Kidney tubule cell (primary cell): Measurements from ENCODE around the gene SNX25.
"Not testable (repeated sequence)": the region's sequence is repeated elsewhere in the genome, so short reads cannot be mapped to it uniquely, and the experiment has no call there.

Experiments used
- DNase-seq: peaks from one replicate; pipeline ENCODE4 v3.0.0-alpha.2; 2018; ENCODE audit warnings: low spot score

Gene SNX25

DNA sequence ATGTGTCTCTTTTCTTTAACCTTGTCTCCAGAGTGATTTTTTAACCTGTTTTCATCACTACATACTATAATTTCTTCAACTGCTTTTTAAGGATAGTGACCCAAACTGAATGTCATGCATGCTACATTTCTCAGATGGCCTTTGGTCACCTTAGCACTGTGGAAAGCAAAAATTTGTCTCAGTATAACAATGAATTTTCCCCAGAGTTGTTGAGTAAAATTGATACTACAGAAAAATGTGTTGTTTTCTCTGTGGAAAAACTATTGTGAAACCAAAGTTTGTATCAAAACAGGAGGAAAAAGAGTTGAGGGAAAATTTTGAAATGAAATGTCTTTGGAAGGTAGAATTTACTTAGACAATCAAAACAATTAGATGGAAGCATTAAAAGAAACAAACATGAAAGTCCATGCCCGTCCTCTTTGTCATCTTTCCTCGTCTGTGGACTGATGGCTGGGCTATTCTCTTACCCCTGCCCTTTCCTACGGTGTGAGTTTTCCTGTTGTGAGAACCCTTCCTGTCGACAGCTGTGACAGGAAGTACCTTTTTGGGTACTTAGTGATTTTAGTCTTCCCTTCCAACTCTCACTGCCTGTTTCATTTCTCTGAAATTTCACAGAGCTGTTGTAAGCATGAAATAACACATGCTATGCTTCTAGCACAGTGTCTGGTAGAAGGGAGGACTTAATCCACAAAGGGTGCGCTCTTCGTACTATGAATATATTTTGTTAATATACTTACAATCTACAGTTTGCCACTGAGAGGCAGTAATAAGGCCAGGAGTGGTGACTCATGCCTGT is 135.5 kb downstream of the SNX25 start:
- DNase-seq = no peak

DNA sequence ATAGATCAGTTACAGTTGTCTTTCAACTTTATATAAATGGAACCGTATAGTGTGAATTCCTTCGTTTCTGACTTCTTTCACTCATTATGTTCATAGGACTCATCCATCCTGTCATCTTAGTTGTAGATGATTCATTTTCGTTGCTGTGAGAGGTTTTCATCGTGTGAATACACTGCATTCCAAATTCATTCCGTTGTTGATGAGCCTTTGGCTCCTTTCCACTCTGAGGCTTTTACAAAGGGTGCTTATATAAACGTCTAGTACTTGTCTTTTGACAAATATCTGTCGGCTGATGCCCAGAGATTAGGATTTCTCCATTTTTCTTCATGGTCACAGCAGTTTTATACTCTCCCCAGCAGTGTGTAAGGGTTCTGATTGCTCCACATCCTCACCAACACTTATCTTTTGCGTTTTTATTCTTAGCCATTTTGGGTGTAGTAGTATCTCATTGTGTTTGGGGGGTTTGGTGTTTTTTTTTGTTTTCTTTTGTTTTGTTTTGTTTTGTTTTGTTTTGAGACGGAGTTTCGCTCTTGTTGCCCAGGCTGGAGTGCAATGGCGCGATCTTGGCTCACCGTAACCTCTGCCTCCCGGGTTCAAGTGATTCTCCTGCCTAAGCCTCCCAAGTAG is 137.7 kb downstream of the SNX25 start:
- DNase-seq = no peak

DNA sequence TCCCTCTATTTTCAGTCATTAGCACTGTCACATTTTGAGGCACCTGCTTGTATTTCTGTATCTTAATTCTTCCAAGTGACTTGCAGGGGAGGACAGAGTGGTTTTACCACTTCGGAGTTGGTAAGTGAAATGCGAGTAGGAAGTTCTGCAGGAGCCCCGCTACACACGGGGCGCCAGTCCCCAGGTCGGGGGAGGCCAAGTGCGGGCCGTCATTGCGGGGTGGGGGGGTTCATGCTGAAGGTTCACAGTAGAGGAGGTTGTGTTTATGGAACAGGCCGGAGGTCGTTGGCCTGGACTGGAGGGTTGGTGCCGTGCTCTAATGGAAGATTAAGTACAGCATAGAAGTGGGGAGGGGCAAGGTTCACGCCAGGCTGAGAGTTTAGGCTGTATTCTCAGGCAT is 142.3 kb downstream of the SNX25 start:
- no peak for DNase-seq

DNA sequence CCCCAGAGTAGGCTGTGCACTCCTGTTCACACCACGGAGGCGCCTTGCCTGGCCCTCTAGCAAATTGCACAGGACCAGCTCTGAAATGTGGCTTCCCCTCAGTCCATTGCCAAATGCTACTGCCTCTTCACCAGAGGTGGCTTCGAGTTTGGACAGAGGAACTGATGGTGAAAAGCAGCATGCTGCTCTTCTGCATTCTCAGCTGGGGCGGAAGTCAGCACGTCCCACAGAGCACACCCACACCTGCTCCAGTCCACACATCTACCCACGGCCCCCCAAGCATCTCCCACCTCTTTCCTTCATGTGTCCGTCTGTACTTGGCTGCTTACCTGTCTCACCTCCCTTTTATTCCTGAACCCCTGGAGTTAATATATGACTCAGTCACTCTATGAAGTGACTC is 142.8 kb downstream of the SNX25 start:
- DNase-seq = no peak

DNA sequence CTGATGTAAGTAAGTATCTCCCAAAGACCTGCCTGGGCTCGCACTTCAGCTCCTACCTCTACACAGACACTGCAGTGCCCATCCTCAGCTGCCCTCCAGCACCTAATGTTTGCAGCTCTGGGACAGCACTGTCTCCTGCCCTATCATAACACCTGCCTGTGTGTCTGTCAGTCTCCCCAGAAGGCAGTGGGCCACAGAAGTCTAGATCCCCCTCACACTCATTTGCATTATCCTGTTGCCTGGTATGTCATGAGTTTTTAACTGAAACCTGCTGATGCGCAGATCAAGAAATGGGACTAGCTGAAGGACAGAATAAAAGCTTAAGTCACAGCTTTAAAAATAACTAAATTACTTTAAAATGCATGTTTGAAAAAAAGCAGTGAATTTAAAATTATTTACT is 143.3 kb downstream of the SNX25 start:
- no peak for DNase-seq

DNA sequence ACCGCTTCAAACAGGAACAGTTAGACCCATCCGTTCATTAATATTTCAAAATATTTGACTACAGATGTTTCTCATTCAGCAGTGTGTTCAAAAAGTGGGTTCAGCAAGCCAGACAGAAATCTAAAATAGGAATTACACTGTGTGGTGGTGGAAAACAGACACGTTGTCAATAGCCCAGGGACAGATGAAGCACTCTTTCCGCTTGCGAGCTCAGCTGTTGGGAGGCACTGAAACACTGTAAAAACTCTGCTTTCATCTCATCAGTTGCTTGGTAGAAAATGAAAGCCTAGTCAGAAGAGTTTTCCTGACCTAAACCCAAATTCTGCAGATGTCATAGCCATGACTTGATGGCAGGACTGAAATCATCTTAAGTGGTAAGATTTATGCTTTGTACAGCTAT is 147.8 kb downstream of the SNX25 start:
- no peak for DNase-seq

DNA sequence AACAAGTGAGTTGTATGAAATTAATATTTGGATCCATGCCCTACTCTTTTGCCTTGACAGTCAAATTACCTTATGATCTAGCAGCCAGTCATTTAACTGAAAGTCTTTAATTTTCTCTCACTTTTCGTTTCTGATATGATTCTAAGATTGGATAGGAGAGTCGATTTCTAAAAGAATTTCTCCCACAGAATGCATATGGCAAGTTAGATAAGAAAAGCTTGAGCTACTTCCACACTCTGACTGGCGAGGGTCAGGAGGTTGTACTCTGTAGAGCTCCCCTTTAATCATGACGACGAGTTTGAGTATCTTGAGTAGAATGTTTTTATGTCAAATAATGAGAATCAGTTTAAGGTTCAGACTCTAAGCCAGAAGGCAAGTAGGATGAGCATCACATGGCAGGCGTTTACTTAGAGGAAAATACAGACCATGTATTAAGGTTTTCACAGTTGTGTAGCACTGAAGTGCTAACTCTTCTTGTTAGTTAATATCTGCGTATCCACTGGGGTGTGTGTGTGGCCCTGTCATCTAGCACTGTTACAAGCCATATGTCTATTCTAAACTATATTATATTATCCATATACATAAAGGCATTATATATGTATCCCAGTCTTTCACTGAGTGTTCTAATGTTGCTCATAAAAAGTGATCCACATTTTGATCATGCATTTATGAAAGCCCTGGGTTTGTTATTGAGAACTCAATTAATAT is 148.5 kb downstream of the SNX25 start:
- DNase-seq = no peak

DNA sequence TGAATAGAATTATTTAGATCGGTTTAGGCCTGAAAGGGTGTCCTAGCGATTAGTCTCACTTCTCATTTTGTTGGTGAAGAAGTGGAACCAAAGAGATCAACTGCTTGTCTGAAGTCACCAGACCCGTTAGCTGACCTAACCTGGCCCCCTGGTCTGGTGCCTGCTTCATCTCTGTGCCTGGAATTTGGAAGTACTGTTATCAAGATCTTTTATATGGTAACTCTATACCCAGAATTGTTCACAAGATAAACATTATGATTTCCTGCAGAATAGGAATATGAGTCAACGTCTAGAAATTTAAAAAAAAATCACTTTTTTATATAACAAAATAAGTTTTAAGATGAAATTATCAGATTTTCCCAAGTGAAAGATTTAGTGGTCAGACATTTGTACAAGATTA is 149.1 kb downstream of the SNX25 start:
- peak; percentile 2 for DNase-seq

DNA sequence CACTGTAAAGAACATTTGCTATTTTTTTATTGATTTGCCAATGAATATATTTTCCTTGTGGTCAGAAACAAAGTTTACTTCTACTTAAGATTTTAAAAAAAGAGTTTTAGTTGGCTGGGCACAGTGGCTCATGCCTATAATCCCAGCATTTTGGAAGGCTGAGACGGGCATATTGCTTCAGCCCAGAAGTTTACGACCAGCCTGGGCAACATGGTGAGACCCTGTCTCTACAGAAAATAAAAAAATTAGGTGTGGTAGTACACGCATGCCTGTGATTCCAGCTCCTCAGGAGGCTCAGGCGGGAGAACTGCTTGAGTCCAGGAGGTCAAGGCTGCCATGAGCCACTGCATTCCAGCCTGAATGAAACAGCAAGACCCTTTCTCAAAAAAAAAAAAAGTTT is 149.6 kb downstream of the SNX25 start:
- no peak for DNase-seq

DNA sequence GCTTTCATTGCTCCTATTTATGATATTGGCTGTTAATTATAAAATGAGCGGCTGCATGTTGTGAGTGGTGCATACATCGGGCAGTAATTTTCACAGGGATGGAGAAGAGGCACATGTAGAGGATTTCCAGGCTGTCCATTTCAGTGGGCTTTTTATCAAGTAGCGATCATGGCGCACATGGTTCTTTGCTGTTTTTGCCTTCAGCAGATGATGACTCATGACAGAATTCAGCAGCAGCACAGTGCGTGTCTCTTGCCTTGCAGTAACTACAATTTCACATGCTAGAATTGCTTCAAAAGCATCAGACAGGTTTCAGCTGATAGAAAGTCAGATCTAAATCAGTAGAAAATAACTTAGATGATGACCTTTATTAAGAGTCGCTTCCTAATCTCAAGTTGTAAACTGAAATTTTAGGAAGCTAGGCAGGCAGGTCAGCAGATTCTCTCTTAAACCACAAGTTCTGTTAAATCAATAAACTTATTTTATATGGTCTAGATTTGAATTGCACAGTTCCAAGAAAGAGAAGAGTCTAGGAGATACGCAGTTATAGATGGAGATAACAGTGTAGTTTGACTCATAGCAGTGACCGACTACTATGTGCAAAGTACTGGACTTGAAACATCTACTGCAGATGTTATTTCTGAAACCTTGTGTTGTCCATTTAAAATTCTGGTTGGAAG is 150.5 kb downstream of the SNX25 start:
- no peak for DNase-seq

DNA sequence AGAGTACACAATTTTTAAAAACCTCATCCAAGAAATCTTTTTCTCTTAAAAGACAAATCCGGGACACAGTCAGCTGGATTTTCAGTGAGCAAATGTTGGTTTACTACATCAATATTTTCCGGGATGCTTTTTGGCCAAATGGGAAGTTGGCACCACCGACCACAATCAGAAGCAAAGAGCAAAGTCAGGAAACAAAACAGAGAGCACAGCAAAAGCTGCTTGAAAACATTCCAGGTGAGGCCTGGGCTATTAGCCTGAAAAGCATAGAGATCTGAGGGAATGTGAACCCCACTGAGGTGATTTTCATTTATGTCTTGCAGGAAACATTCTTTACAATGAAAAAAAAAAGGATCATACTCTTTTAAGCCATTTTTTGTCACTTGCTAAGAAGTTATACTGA is 152.5 kb downstream of the SNX25 start:
- no peak for DNase-seq

DNA sequence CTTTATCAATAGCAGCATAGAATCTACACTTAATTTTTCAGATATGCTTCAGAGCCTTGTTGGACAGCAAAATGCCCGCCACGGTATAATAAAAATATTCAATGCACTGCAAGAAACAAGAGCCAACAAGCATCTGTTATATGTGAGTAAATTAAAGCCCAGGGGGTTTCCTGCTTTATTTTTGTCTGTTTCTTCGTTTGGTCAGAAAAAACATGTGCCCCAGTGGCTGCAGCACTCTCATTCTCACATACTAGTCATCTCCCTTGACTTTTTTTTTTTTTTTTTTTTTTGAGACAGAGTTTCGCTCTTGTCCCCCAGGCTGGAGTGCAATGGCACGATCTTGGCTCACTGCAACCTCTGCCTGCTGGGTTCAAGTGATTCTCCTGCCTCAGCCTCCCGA is 153.2 kb downstream of the SNX25 start:
- not testable (repeated sequence) for DNase-seq

DNA sequence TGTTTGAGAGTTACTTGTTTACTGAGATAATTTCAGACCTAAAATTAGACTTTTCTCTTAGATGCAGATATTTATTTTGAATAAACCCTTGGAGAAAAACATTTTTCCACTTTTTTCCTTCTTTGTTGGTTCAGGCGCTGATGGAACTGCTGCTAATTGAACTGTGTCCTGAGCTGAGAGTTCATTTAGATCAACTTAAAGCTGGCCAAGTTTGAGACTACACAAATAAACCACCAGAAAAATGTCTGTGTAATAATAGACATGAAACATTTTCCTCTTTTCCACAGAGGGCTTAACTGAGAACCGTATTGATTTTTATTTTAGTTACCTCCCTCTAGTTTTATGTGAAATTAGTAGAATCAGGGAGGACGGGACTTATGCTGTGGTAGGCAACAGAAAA is 153.9 kb downstream of the SNX25 start:
- no peak for DNase-seq

DNA sequence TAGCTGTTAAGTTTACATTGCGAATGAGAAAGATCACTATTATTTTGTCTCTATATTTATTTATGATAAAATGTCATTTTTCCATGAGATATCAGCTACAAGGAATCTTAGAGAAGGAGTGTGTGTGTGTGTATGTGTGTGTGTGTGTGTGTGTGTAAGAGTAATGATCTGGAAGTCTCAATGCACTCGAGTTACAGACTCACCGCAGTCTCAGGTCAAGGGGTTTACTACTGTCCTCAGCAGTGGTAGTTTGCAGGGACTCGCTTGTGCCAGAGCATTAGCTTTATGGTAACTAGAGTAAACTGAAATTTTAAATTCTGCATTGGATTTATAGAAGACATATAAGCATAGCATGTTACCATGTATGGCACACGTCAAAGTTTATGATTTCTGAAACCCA is 155.5 kb downstream of the SNX25 start:
- DNase-seq = no peak

DNA sequence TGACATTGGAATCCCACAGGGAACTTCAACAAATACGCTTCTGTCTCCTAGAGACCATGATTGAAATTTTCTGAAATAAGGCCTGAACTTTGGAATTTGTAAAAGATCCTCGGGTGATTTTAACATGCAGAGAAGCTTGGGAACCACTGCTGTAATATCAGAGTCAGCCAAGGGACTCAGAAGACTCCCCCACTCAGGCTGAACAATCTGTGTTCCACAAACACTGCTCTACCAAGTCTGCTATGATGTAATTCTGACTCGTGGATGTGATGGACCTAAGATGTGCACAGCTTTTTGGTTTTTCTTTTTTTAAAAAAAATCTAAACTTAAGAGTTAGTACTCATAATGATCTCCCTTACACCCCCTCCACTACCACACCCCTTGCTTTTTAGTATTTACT is 160.3 kb downstream of the SNX25 start:
- no peak for DNase-seq

DNA sequence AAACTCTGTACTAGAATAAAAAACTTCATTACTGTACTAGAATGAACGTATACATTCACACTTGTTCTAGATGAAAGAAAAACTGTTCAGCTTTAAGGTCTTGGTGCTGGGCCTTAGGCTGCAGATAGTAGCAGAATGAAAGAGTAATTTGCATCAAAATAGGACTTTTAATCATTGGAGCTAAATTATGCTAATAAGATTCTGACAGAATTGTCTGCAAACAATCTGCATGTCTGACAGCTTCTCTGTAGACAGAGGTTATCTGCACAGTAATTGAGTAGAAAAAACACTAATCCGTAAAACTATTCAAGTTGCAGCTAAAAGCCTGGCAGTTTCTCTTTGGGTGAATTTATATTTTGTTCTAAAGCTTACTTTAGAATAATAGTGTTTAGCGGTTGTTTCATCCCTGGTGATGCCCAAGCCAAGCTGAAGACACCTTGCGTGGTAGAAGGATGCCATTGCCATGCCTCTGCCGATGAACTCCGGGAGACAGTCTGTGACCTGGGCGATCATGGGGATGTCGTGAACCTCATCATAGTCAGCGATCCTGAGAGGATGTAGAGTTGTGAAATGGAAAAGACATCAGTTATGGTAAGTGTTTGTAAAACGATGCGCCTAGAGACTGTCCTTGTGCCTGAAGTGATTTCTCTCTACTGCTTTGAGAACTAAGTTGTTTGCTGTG is 161.0 kb downstream of the SNX25 start:
- DNase-seq = no peak

DNA sequence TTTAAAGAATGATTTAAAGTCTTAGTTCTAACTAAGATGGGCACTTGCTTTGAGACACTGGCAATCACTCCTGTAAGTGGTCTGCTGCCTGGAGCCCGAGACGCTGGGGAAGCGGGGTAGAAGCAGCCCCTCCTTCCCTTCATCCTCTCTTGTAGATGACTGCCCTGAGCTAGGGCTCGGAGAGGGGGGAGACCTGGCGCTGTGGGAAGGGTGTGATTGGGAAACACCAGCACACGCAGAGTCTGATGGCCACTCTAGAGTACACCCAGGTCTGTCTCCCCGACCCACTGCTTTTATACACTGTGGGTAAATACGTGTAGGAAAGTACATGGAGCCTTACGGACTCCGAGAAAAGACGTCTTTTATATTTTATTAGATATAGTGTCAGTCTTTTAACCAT is 162.3 kb downstream of the SNX25 start:
- DNase-seq = no peak

DNA sequence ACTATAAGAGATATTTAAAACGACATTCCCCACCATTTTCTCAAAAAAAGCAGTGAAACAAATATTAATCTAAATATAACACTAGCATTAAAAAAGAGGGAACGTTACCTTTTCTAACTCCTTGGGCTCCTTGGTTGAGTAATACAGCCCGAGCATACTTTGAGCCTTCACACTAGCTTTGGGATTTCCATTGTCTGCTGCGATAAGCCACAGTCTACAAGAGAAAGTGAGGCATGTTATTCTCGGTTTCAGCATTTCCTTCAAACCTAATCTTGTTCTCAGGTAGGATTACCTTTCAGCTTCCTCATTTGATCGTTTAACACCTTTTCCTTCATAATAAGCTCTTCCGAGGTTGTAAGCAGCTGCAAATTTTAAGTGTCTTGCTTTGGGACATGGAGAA is 164.6 kb downstream of the SNX25 start:
- DNase-seq = no peak

DNA sequence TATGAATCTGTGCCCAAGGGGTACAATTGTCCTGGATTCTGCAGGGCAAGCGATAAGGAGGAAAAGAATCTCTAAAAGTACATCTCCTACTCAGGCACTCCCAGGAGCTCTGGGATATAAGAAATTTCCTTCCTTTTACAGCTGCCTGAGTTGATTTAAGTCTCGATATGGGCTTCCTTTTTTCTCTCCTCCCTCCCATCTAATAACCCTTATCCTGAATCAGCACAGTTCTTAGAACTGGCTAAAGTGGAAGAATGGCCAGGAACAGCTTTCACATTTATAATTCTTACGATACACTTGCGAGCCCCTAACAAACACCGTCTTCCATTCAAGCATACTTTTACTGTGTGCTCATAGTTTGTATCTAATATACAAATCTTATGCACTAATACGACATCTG is 165.2 kb downstream of the SNX25 start:
- DNase-seq = no peak

DNA sequence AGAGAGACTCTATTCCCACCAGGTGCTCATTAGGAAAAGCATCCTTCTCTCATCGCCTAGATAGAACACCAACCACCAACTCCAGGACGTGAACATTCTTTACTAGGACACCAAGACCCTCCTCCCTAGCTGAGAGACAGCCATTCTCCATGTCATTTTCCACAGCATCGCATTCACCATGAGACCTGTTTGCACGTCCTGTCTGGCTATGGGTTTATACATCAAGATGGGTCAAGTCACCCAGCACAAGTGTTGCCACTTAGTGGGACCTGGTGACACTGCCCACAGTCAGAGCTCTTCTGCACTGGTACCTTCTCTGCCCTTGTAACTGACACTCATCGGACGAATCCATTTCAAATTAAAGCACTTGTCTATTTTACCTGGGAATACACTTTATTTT is 168.9 kb downstream of the SNX25 start:
- no peak for DNase-seq

DNA sequence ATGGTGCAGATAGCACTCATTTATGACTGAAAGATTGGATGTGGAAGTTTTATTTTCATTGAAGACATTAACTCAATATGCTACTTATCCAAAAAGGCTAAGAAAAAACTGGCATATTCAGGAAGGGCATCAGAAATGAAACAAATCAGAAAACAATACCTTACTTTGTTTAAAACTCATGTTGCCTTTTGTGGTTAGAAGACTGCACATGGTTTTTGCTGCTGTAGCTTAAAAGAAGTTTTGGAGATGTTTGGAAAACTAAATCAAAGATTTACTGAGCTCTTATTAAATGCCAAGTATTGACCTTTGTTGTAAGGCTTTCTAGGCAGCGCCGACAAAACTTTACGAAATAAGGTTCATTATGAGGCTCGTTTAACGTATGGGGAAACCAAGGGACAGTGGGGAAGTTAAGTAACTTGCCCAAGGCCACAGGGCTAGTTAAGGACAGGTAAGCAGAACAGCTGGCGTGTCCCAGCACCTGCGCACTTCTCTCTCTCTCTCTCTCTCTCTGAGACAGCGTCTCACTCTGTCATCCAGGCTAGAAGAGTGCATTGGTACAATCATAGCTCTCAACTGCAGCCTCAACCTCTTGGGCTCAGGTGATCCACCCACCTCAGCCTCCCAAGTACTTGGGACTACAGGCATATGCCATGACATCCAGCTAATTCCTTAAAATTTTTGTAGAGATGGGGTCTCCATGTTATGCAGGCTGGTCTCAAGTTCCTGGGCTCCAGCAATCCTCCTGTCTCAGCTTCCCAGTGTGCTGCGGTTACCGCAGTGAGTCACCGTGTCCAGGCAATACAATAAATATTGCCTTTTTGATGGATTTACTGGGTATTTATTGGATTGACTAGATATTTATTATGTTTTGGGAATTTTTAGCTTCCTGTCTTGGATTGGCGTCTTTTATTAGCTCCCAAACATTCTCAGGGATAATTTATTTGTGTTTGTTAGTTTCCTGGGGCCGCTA is 170.2 kb downstream of the SNX25 start:
- DNase-seq = no peak
